H1 (cell line): ENCODE data around the gene KLHL2. TPM values are rescaled to one million over a fixed set of nuclear protein-coding genes. Genes with fewer than 3 reads are reported as not detected.

Experiments
- CTCF ChIA-PET: fragments of 300-600 bp; sonication (Branson Sonifier 250); formaldehyde crosslinking; loops from one replicate; lab custom pipeline; 2021; ENCODE audit not compliant: partially characterized antibody; lab: Charles Lee
- POLR2A ChIA-PET: fragments of 300-600 bp; sonication (Branson Sonifier 250); formaldehyde crosslinking; loops from one replicate; lab custom pipeline; 2021; ENCODE audit warnings: inconsistent platforms; ENCODE audit not compliant: partially characterized antibody; lab: Charles Lee
- DNase-seq, 2 experiments: peaks; one replicate each; pipeline versions ENCODE4 v3.0.0 to v3.0.0-alpha.2; 2010 to 2022; ENCODE audit warnings: low spot score in 2 of 2, low read depth in 1 of 2, mixed read lengths in 1 of 2
- FAIRE-seq: peaks from 2 replicates; lab custom pipeline; 2011; peaks lifted over from hg19 to GRCh38; lab: Jason Lieb, UNC
- H2AFZ ChIP-seq: 2 replicates; pipeline ENCODE4 v1.8.1; 2012; ENCODE audit warnings: low read length, inconsistent platforms
- H2AK5ac ChIP-seq: 2 replicates; pipeline ENCODE4 v1.6.1; 2013; ENCODE audit warnings: low read depth, low read length
- H2BK120ac ChIP-seq: replicated peaks from 2 replicates; pipeline ENCODE3; 2013; ENCODE audit warnings: low read depth, low read length, inconsistent platforms
- H2BK12ac ChIP-seq: 2 replicates; pipeline ENCODE4 v1.6.1; 2013; ENCODE audit warnings: low read depth, low read length
- H2BK15ac ChIP-seq: 2 replicates; pipeline ENCODE4 v1.6.1; 2013; ENCODE audit warnings: low read length
- H2BK20ac ChIP-seq: 2 replicates; pipeline ENCODE4 v1.6.1; 2013; ENCODE audit warnings: low read length
- H2BK5ac ChIP-seq: 2 replicates; pipeline ENCODE4 v1.6.1; 2013; ENCODE audit warnings: low read depth, low read length
- H3K14ac ChIP-seq: 2 replicates; pipeline ENCODE4 v1.6.1; 2013; ENCODE audit warnings: inconsistent platforms; ENCODE audit not compliant: insufficient read length
- H3K18ac ChIP-seq: 2 replicates; pipeline ENCODE4 v1.6.1; 2013; ENCODE audit warnings: low read length; ENCODE audit errors: extremely low read depth
- H3K23ac ChIP-seq: 2 replicates; pipeline ENCODE4 v1.6.1; 2013; ENCODE audit warnings: inconsistent platforms; ENCODE audit not compliant: insufficient read length
- H3K23me2 ChIP-seq: 2 replicates; pipeline ENCODE4 v1.6.1; 2013; ENCODE audit warnings: low read depth, low read length
- H3K27ac ChIP-seq: 2 replicates; pipeline ENCODE4 v1.6.1; 2011; ENCODE audit warnings: low read depth, low read length, inconsistent platforms
- H3K27me3 ChIP-seq, 4 experiments: replicated peaks in 1 of 4; 1 replicate in 1 of 4; 2 replicates in 3 of 4; pipeline versions ENCODE4 v1.6.1 to v1.8.1; 2011 to 2013; ENCODE audit warnings: low read length in 3 of 4, mild to moderate bottlenecking in 3 of 4, inconsistent platforms in 2 of 4, mixed read lengths in 2 of 4, moderate library complexity in 1 of 4; ENCODE audit not compliant: control insufficient read depth in 3 of 4, insufficient read depth in 3 of 4; ENCODE audit errors: extremely low read depth in 1 of 4
- H3K36me3 ChIP-seq, 4 experiments: 2 replicates each; pipeline versions ENCODE4 v1.6.1 to v1.8.1; 2011 to 2013; ENCODE audit warnings: mild to moderate bottlenecking in 4 of 4, low read length in 3 of 4, moderate library complexity in 2 of 4, control low read depth in 1 of 4, inconsistent platforms in 1 of 4; ENCODE audit not compliant: insufficient read depth in 4 of 4, control insufficient read depth in 2 of 4
- H3K4ac ChIP-seq: replicated peaks from 2 replicates; pipeline ENCODE3; 2013; ENCODE audit warnings: low read length, low read depth, mixed read lengths, inconsistent platforms; ENCODE audit not compliant: insufficient read length
- H3K4me1 ChIP-seq, 4 experiments: replicated peaks in 1 of 4; 1 replicate in 1 of 4; 2 replicates in 3 of 4; pipeline versions ENCODE4 v1.6.1 to v1.8.1; 2011 to 2013; ENCODE audit warnings: low read length in 3 of 4, inconsistent platforms in 2 of 4, mixed read lengths in 1 of 4; ENCODE audit not compliant: insufficient read depth in 4 of 4, control insufficient read depth in 3 of 4
- H3K4me2 ChIP-seq, 2 experiments: 2 replicates each; pipeline versions ENCODE4 v1.6.1 to v1.8.1; 2011 to 2013; ENCODE audit warnings: low read depth in 2 of 2, low read length in 2 of 2, control low read depth in 1 of 2, inconsistent platforms in 1 of 2, mild to moderate bottlenecking in 1 of 2; ENCODE audit not compliant: insufficient read depth in 1 of 2
- H3K4me3 ChIP-seq, 4 experiments: fragments of 200-600, 300-600 bp in 1 of 4; sonication (generic), shearing (Covaris generic), sonication (Bioruptor Twin) in 1 of 4; 2 replicates each; pipeline versions ENCODE4 v1.5.1 to v1.8.1; 2011 to 2016; ENCODE audit warnings: low read length in 4 of 4, low read depth in 3 of 4, control low read depth in 2 of 4, inconsistent platforms in 2 of 4, mild to moderate bottlenecking in 2 of 4, mixed read lengths in 1 of 4, moderate library complexity in 1 of 4; ENCODE audit not compliant: insufficient read depth in 2 of 4; ENCODE audit errors: extremely low read depth in 1 of 4
- H3K56ac ChIP-seq: replicated peaks from 2 replicates; pipeline ENCODE3; 2013; ENCODE audit warnings: low read depth, mild to moderate bottlenecking, mixed read lengths, low read length, inconsistent platforms; ENCODE audit not compliant: insufficient read length
- H3K79me1 ChIP-seq: 2 replicates; pipeline ENCODE4 v1.6.1; 2013; ENCODE audit warnings: low read depth, low read length, control low read depth
- H3K79me2 ChIP-seq, 2 experiments: 2 replicates each; pipeline versions ENCODE4 v1.6.1 to v1.8.1; 2012 to 2013; ENCODE audit warnings: low read length in 2 of 2, mild to moderate bottlenecking in 2 of 2, inconsistent platforms in 1 of 2; ENCODE audit not compliant: insufficient read depth in 2 of 2, control insufficient read depth in 1 of 2
- H3K9ac ChIP-seq, 4 experiments: replicated peaks in 1 of 4; 1 replicate in 1 of 4; 2 replicates in 3 of 4; pipeline versions ENCODE4 v1.6.1 to v1.8.1; 2011 to 2013; ENCODE audit warnings: low read depth in 3 of 4, low read length in 3 of 4, control low read depth in 2 of 4, mild to moderate bottlenecking in 2 of 4, moderate library complexity in 2 of 4, inconsistent platforms in 1 of 4; ENCODE audit errors: extremely low read depth in 1 of 4
- H3K9me3 ChIP-seq, 2 experiments: 2 replicates each; pipeline versions ENCODE4 v1.6.1 to v1.8.1; 2012 to 2013; ENCODE audit warnings: mild to moderate bottlenecking in 2 of 2, moderate library complexity in 2 of 2, control low read depth in 1 of 2, inconsistent platforms in 1 of 2, low read depth in 1 of 2, low read length in 1 of 2, mixed read lengths in 1 of 2; ENCODE audit not compliant: insufficient read depth in 2 of 2
- H4K20me1 ChIP-seq, 2 experiments: replicated peaks in 1 of 2; 2 replicates each; pipeline versions ENCODE3 to v1.8.1; 2011 to 2013; ENCODE audit warnings: inconsistent platforms in 2 of 2, low read length in 2 of 2, mild to moderate bottlenecking in 1 of 2; ENCODE audit not compliant: insufficient read depth in 2 of 2, control insufficient read depth in 1 of 2
- H4K5ac ChIP-seq: 2 replicates; pipeline ENCODE4 v1.6.1; 2013; ENCODE audit warnings: low read length, low read depth, mixed read lengths, inconsistent platforms; ENCODE audit not compliant: insufficient read length
- H4K8ac ChIP-seq: 2 replicates; pipeline ENCODE4 v1.8.0; 2013; ENCODE audit warnings: mild to moderate bottlenecking, moderate library complexity, low read length, inconsistent platforms; ENCODE audit not compliant: insufficient read depth; ENCODE audit errors: extremely low read depth
- H4K91ac ChIP-seq: replicated peaks from 2 replicates; pipeline ENCODE3; 2013; ENCODE audit warnings: low read length, mixed read lengths, inconsistent platforms; ENCODE audit not compliant: insufficient read length
- SIN3A ChIP-seq, 2 experiments: IDR thresholded peaks in 1 of 2; conservative IDR thresholded peaks in 1 of 2; 2 replicates each; pipeline ENCODE4 v1.6.1; 2011 to 2012; ENCODE audit warnings: low read length in 2 of 2, improper control_type of control experiment in 1 of 2, low read depth in 1 of 2, mild to moderate bottlenecking in 1 of 2
- WGBS, 2 experiments: shearing (Covaris generic) in 1 of 2; methylation state at CpG; one replicate each; pipeline versions ENCODE4 v1.1.6 to v1.1.7; 2013 to 2015; ENCODE audit warnings: low lambda C conversion rate in 2 of 2, mixed read lengths in 2 of 2, inconsistent platforms in 1 of 2, low coverage in 1 of 2, missing lambda C conversion rate in 1 of 2; ENCODE audit not compliant: insufficient replicate concordance in 2 of 2, insufficient coverage in 1 of 2, insufficient read length in 1 of 2; ENCODE audit errors: extremely low coverage in 1 of 2, missing lambda C conversion rate in 1 of 2; 5-methylcytosine and 5-hydroxymethylcytosine counted together
- polyA plus RNA-seq, 7 experiments: library from polyadenylated mRNA; depleted of rRNA in 3 of 7; stranded (reverse) in 5 of 7; unstranded in 2 of 7; fragments of >200 nt in 5 of 7; fragments of 200-250 nt in 2 of 7; gene quantifications; 1 replicate in 5 of 7; 2 replicates in 1 of 7; 4 replicates in 1 of 7; pipeline versions ENCODE4 v1.2.1 to v1.2.3, GENCODE V29; 2011 to 2013; ENCODE audit warnings: missing spikeins in 2 of 7, mixed read lengths in 2 of 7
- total RNA-seq: library from RNA; stranded (reverse); fragmentation: NEBNext Ultra II Directional; extraction: Animal tissue kit (Norgen Biotek cat#: 25700); gene quantifications from 2 replicates; pipeline ENCODE4 v1.2.1, GENCODE V29; 2021

The KLHL2 gene
- total and polyA plus RNA-seq, 2 of the 8 experiments (the other 6 are each of a cell fraction or from before 2014, with no cell fraction given), result 5.2 to 12.0 TPM

- no peaks in the 10 kb centered on the region for H3K36me3 ChIP-seq
- no peak overlapping the region for H2BK12ac ChIP-seq
- no peaks in the 10 kb centered on the region for H4K20me1 ChIP-seq
- 80% methylated on average over 1 of the region's 1 CpG; no CpG with 5 or more reads in 1 of the 2 experiments for whole genome bisulfite sequencing, 2 experiments
- no peak overlapping the region for H3K56ac ChIP-seq
- no peak overlapping the region for H2BK15ac ChIP-seq
- no peak overlapping the region for H3K18ac ChIP-seq
- H2AK5ac ChIP-seq, result no peak overlapping the region
- H3K79me2 ChIP-seq, result no peaks in the 10 kb centered on the region
- no peaks in the 10 kb centered on the region for H3K9me3 ChIP-seq
- no peak for DNase-seq
- H3K4me2 ChIP-seq, result no peak overlapping the region; a peak in 1 of 4 replicates
- H4K91ac ChIP-seq, result no peak overlapping the region
- CTCF ChIA-PET, result interaction anchor here (0.9 to 1.8 kb wide), 2 partner anchors 11 to 13 kb away, joined by 3 to 5 read pairs; no protein-coding TSS in a partner anchor
- no peak overlapping the region for H2BK20ac ChIP-seq
- no peak overlapping the region for H2AFZ ChIP-seq
- H3K23me2 ChIP-seq, result no peaks in the 10 kb centered on the region
- H3K4ac ChIP-seq, result peak overlapping the region; percentile 32
- no peak for TF ChIP-seq SIN3A (conservative IDR thresholded peaks at IDR 0.05 in 1 of 2, IDR thresholded peaks at IDR 0.05 in 1 of 2; ENCODE audit: low read depth in 1 of 2, low read length in 2 of 2)
- no peaks in the 10 kb centered on the region for H3K79me1 ChIP-seq
- H3K4me1 ChIP-seq, result peaks cover 0 to 6% (median 2%) of the 10 kb centered on the region in 4 experiments; a peak in 2 of 7 replicates
- POLR2A ChIA-PET, result no interaction called here
- no peak overlapping the region for H4K5ac ChIP-seq
- no peak overlapping the region for H4K8ac ChIP-seq
- no peak for FAIRE-seq
- no peak overlapping the region for H3K14ac ChIP-seq
- H3K9ac ChIP-seq, result no peak overlapping the region
- H3K27me3 ChIP-seq, result no peaks in the 10 kb centered on the region
- no peak overlapping the region for H3K4me3 ChIP-seq
- no peak overlapping the region for H2BK120ac ChIP-seq
- H3K23ac ChIP-seq, result no peak overlapping the region
- H3K27ac ChIP-seq, result no peak overlapping the region
- no peak overlapping the region for H2BK5ac ChIP-seq
These were observed 161.2 kb downstream of the KLHL2 start for GRCh38 chr4:165368567-165368966.
